C4-2B (cell line): ENCODE measurements around the gene SGMS1.

ENCODE experiments used
- H3K27ac ChIP-seq: fragments of 450-650 bp; 2 replicates; pipeline ENCODE4 v1.5.1; 2017
- ZFX ChIP-seq: fragments of 450-650 bp; IDR thresholded peaks from 2 replicates; pipeline ENCODE4 v1.6.1; 2017
- TF ChIP-seq, protein P1 (sequence below): fragments of 450-650 bp; conservative IDR thresholded peaks from 2 replicates; pipeline ENCODE4 v1.5.1; 2017; ENCODE audit warnings: mild to moderate bottlenecking

Gene SGMS1

DNA sequence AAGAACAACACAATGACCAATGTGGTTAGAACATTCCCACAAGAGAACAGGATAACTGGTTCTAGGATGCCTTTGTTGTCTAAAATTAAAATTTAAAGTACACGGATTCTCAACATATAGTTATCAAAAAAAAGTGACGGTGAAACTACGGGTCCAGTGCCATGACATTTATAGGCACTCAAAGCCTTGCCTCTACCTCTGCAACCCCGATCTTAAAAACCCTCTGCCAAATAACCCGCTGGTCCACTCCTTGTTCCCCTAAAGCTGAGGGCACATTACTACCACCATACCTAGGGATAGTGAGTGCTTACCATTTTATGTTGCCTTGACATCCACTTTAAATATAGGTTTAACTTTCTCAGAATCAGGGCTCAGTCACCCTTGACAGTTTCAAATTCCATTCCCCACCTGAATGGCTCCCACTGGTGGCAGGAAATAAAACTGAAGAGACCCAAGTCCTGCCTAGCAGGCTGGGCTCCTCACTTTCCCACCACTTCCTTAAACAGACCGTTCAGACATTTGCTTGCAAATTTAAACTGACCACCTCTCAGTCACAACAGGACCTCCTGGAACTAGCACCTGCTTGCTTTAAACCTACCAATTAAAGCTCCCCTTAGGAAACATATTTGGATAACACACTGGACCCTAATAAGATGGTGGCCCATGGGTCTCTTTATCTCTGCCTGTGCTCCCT, 202.6 kb downstream of the SGMS1 start:
- TF ChIP-seq, protein P1, sequence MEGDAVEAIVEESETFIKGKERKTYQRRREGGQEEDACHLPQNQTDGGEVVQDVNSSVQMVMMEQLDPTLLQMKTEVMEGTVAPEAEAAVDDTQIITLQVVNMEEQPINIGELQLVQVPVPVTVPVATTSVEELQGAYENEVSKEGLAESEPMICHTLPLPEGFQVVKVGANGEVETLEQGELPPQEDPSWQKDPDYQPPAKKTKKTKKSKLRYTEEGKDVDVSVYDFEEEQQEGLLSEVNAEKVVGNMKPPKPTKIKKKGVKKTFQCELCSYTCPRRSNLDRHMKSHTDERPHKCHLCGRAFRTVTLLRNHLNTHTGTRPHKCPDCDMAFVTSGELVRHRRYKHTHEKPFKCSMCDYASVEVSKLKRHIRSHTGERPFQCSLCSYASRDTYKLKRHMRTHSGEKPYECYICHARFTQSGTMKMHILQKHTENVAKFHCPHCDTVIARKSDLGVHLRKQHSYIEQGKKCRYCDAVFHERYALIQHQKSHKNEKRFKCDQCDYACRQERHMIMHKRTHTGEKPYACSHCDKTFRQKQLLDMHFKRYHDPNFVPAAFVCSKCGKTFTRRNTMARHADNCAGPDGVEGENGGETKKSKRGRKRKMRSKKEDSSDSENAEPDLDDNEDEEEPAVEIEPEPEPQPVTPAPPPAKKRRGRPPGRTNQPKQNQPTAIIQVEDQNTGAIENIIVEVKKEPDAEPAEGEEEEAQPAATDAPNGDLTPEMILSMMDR: peak; percentile 81
- no peak for TF ChIP-seq ZFX
- no peak overlapping the region for H3K27ac ChIP-seq

DNA sequence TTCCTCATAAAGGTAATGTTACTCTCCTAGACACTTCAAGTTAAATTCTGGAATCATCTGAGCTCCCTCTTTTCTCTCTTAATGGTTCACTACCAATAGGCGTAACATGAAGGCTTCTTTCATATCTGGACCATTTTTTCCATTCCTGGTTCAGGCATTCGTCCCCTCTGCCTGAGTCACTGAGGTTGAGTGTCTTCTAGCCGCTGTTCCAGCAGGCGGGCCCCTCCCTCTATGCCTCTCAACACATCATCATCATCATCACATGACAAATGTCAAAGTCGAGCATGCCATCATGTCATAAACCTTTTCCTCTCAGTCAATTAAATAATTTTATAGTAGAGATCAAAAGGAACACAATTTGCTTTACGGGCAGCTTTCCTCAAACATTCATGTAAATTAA, 203.6 kb downstream of the SGMS1 start:
- no peak for TF ChIP-seq ZFX
- TF ChIP-seq, protein P1: no peak
- H3K27ac ChIP-seq: no peak overlapping the region

DNA sequence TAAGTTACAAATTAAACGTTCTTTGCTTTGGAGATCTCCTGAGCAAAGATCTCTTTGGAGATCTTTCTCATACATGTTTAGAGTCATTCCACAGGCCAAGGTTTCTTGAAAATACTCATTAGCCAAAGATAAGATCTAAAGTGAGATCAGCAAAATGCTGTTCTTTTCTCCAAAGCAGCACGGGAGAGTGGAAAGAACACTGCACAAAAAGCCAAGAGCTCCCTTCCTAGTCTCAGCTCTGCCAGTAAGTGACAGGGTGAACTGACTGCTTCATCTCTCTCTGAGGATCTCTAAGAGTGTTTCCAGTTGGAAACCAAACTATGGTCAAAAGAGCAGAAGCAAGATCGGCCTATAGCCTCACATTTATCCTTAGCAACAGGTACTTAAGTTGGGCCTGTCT, 204.0 kb downstream of the SGMS1 start:
- TF ChIP-seq, protein P1: no peak
- no peak for TF ChIP-seq ZFX
- H3K27ac ChIP-seq: no peak overlapping the region

DNA sequence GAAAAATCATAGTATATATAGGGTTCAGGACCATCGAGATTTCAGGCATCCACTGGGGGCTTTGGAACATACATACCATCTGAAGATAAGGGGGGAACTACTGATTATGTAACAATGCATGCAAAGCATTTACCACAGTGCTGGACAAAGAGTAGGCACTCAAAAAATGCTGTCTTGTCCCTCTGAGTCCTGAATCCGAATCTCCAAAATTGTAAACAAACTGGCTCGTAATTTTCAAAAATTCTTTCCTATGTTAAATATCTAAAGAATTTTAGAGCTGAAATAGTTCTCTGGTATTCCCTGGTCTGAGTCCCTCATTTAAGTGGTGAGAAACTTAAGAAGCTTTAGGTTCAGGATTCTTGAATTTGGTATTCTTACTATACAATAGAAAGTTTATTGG, 204.7 kb downstream of the SGMS1 start:
- H3K27ac ChIP-seq: no peak overlapping the region
- TF ChIP-seq ZFX: no peak
- TF ChIP-seq, protein P1: no peak

DNA sequence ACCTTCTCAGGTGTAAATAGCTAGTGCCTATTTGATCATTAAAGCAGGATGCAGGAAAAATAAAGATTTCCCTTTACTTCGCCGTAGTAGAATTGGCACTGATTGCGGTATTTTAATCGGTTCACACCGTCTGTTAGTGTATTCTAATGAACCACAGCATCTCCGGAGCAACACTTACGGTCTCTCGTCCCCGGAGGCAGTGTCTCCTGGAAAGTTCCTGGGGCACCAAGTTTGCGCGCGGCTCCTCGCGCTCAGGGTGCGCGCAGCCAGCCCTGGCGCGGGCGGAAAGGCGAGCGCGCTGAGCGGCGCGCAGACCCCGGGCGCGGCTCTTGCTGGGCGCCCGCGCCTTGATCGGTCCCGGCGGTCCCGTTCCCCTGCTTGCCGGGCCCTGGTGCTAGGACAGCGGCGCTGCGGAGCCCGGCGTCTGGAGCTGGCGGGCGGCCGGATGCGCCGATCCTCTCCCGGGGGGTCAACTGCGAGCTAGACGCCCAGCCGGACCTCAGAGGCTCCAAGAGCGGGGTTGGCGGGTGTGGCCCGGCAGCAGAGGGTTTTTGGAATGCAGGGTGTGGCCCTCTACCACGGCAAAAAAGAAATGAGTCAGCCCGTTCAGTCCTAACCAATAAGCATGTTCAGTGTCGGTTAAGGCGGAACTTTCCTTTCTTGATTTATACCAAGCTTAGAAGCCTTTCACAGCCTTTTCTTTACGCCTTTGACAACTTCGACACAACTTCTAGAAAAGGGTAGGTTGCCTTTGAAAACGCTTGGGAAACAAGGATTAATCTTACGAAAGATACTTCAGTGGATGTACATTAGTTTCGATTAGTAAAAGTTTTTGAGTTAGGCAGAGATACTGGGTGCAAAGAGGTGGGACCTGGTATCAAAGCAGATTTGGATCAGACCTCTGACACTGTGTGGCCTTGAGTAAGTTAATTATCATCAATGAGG, 205.6 kb downstream of the SGMS1 start:
- TF ChIP-seq ZFX: no peak
- TF ChIP-seq, protein P1: no peak
- H3K27ac ChIP-seq: no peak overlapping the region

DNA sequence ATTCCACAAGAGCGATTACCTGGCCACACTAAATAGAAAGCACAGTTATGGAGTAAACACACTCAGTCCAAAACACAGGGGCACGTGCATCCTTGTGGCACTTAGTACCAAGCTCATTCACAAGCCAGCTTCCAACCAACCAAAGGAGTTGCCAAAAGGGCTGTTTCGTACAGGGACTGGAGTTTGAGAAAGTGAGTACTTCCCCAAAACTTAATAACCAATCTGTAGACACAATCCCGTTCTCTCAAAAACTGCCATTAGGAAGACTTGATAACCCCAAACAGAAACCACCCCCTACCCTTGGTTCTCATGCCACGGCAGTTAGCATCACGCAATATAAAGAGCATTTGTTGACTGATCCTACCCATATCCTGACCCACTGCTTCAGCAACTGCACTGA, 206.3 kb downstream of the SGMS1 start:
- H3K27ac ChIP-seq: no peak overlapping the region
- TF ChIP-seq, protein P1: no peak
- no peak for TF ChIP-seq ZFX

DNA sequence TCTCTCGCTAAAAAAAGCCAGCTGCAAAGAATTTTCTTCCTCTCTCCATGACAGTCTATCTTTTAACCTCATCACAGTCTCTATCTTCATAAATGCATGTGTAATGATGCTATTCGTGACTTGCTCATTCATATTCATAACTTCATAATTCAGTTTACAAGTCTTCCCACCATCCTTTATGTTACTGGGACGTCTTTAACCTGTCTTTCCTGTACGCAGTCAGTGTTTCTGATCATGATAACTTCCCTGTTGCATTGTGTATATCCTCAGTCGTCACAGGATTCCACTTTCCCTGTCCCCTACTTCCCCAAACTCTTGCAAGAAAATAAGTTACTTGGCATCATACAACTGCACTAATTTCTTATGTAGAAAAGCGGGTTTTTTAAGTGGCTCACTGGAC, 206.9 kb downstream of the SGMS1 start:
- TF ChIP-seq, protein P1: no peak
- TF ChIP-seq ZFX: no peak
- no peak overlapping the region for H3K27ac ChIP-seq
